MG63 (cell line): ENCODE results near the gene CRP. TPM values are rescaled to one million over a fixed set of nuclear protein-coding genes. Genes with fewer than 3 reads are reported as not detected.
"Not testable (repeated sequence)": the region's sequence is repeated elsewhere in the genome, so short reads cannot be mapped to it uniquely, and the experiment has no call there.

Source experiments
- DNase-seq: peaks from one replicate; pipeline ENCODE4 v3.0.0-alpha.2; 2020
- H3K27me3 ChIP-seq: fragments of 250-450 bp; sonication (Bioruptor Pico); 2 replicates; pipeline ENCODE4 v1.5.1; 2020; ENCODE audit warnings: mild to moderate bottlenecking, moderate library complexity
- H3K36me3 ChIP-seq: fragments of 250-450 bp; sonication (Bioruptor Pico); 2 replicates; pipeline ENCODE4 v1.5.1; 2020; ENCODE audit warnings: mild to moderate bottlenecking, moderate library complexity
- H3K4me3 ChIP-seq: fragments of 250-450 bp; sonication (Bioruptor Pico); 2 replicates; pipeline ENCODE4 v1.5.1; 2020; ENCODE audit warnings: mild to moderate bottlenecking, moderate library complexity
- H3K9me3 ChIP-seq: fragments of 250-450 bp; sonication (Bioruptor Pico); 2 replicates; pipeline ENCODE4 v1.5.1; 2020; ENCODE audit warnings: mild to moderate bottlenecking, moderate library complexity
- total RNA-seq: library from RNA; depleted of rRNA; stranded (reverse); fragments of >200 nt; shearing (Covaris generic); gene quantifications from 2 replicates; pipeline ENCODE4 v1.2.3, GENCODE V29; 2014; ENCODE audit warnings: low replicate concordance

CRP gene
- total RNA-seq, 1 experiment from 2014 or later, result not detected

GRCh38 chr1:159707472-159708260 is 6.7 kb downstream of the CRP start:
- no peaks in the 10 kb centered on the region for H3K36me3 ChIP-seq

GRCh38 chr1:159705904-159706256 is 8.5 kb downstream of the CRP start:
- no peaks in the 10 kb centered on the region for H3K27me3 ChIP-seq
- no peaks in the 10 kb centered on the region for H3K36me3 ChIP-seq
- H3K4me3 ChIP-seq, result no peak overlapping the region
- DNase-seq, result no peak
- H3K9me3 ChIP-seq, result no peaks in the 10 kb centered on the region

More at GRCh38 chr1:159707472-159708260, 6.7 kb downstream of the CRP start:
- no peak overlapping the region for H3K4me3 ChIP-seq
- H3K9me3 ChIP-seq, result no peaks in the 10 kb centered on the region
- H3K27me3 ChIP-seq, result no peaks in the 10 kb centered on the region
- DNase-seq, result no peak

GRCh38 chr1:159705251-159705903 is 9.0 kb downstream of the CRP start:
- H3K36me3 ChIP-seq, result no peaks in the 10 kb centered on the region

GRCh38 chr1:159704481-159704880 is 9.9 kb downstream of the CRP start:
- Histone ChIP-seq H3K27me3 (no peaks in the 10 kb centered on the region), H3K36me3 (no peaks in the 10 kb centered on the region), H3K4me3 (no peak overlapping the region), H3K9me3 (no peaks in the 10 kb centered on the region)
- no peak for DNase-seq

More at GRCh38 chr1:159705251-159705903, 9.0 kb downstream of the CRP start:
- Histone ChIP-seq H3K4me3 (no peak overlapping the region), H3K9me3 (no peaks in the 10 kb centered on the region), H3K27me3 (no peaks in the 10 kb centered on the region)
- DNase-seq, result no peak

GRCh38 chr1:159700312-159700711 is 14.1 kb downstream of the CRP start:
- DNase-seq, result no peak

GRCh38 chr1:159699653-159700052 is 14.7 kb downstream of the CRP start:
- H3K27me3 ChIP-seq, result no peaks in the 10 kb centered on the region
- H3K4me3 ChIP-seq, result no peak overlapping the region
- H3K36me3 ChIP-seq, result no peaks in the 10 kb centered on the region
- no peaks in the 10 kb centered on the region for H3K9me3 ChIP-seq
- DNase-seq, result no peak

More at GRCh38 chr1:159700312-159700711, 14.1 kb downstream of the CRP start:
- Histone ChIP-seq H3K36me3 (no peaks in the 10 kb centered on the region), H3K27me3 (no peaks in the 10 kb centered on the region), H3K4me3 (no peak overlapping the region), H3K9me3 (no peaks in the 10 kb centered on the region)

- H3K9me3 ChIP-seq, result no peaks in the 10 kb centered on the region
- H3K27me3 ChIP-seq, result no peaks in the 10 kb centered on the region
- H3K36me3 ChIP-seq, result no peaks in the 10 kb centered on the region
- no peak overlapping the region for H3K4me3 ChIP-seq
- DNase-seq, result no peak
These were observed 15.1 kb downstream of the CRP start for GRCh38 chr1:159699246-159699645.

GRCh38 chr1:159687511-159687910 is 26.9 kb downstream of the CRP start:
- Histone ChIP-seq H3K27me3 (peaks cover 14% of the 10 kb centered on the region), H3K4me3 (no peak overlapping the region), H3K9me3 (no peaks in the 10 kb centered on the region), H3K36me3 (no peaks in the 10 kb centered on the region)
- no peak for DNase-seq

- no peak for DNase-seq
- no peak overlapping the region for H3K4me3 ChIP-seq
- H3K9me3 ChIP-seq, result no peaks in the 10 kb centered on the region
- H3K27me3 ChIP-seq, result peaks cover 16% of the 10 kb centered on the region
- no peaks in the 10 kb centered on the region for H3K36me3 ChIP-seq
These were observed 27.6 kb downstream of the CRP start for GRCh38 chr1:159686599-159687299.

GRCh38 chr1:159678939-159679338 is 35.5 kb downstream of the CRP start:
- H3K27me3 ChIP-seq, result peaks cover 3% of the 10 kb centered on the region; the same call in 1 of the 2 replicates
- DNase-seq, result no peak
- H3K36me3 ChIP-seq, result no peaks in the 10 kb centered on the region
- H3K4me3 ChIP-seq, result no peak overlapping the region
- no peaks in the 10 kb centered on the region for H3K9me3 ChIP-seq

GRCh38 chr1:159675046-159675445 is 39.3 kb downstream of the CRP start:
- DNase-seq, result no peak
- Histone ChIP-seq H3K4me3 (no peak overlapping the region), H3K27me3 (peaks cover 3% of the 10 kb centered on the region), H3K9me3 (no peaks in the 10 kb centered on the region), H3K36me3 (no peaks in the 10 kb centered on the region)

GRCh38 chr1:159672390-159672789 is 42.0 kb downstream of the CRP start:
- H3K4me3 ChIP-seq, H3K36me3 ChIP-seq, H3K9me3 ChIP-seq, H3K27me3 ChIP-seq, DNase-seq: not testable (repeated sequence)

- peaks cover 3% of the 10 kb centered on the region for H3K27me3 ChIP-seq
- H3K9me3 ChIP-seq, result no peaks in the 10 kb centered on the region; the same call in 1 of the 2 replicates
- no peak for DNase-seq
- no peak overlapping the region for H3K4me3 ChIP-seq
- no peaks in the 10 kb centered on the region for H3K36me3 ChIP-seq
These were observed 45.1 kb downstream of the CRP start for GRCh38 chr1:159669338-159669737.

- H3K4me3 ChIP-seq, result no peak overlapping the region
- no peaks in the 10 kb centered on the region for H3K36me3 ChIP-seq
- no peaks in the 10 kb centered on the region; the same call in none of the 2 replicates for H3K27me3 ChIP-seq
- DNase-seq, result no peak
- H3K9me3 ChIP-seq, result no peaks in the 10 kb centered on the region; the same call in 1 of the 2 replicates
These were observed 45.6 kb downstream of the CRP start for GRCh38 chr1:159668739-159669138.

GRCh38 chr1:159664247-159664646 is 50.1 kb downstream of the CRP start:
- Histone ChIP-seq H3K4me3 (no peak overlapping the region), H3K9me3 (no peaks in the 10 kb centered on the region; the same call in 1 of the 2 replicates), H3K36me3 (no peaks in the 10 kb centered on the region), H3K27me3 (peaks cover 4% of the 10 kb centered on the region; the same call in 1 of the 2 replicates)
- no peak for DNase-seq

GRCh38 chr1:159663552-159663951 is 50.8 kb downstream of the CRP start:
- Histone ChIP-seq H3K9me3 (no peaks in the 10 kb centered on the region; the same call in 1 of the 2 replicates), H3K36me3 (no peaks in the 10 kb centered on the region), H3K27me3 (peaks cover 4% of the 10 kb centered on the region; the same call in 1 of the 2 replicates), H3K4me3 (no peak overlapping the region)
- DNase-seq, result no peak
